ENCODE measurements around the gene CNN1. TPM values are rescaled to one million over a fixed set of nuclear protein-coding genes. Genes with fewer than 3 reads are reported as not detected.

CNN1 gene
- total and polyA plus RNA-seq, 11 donors: 68.6 to 979 (median 164) TPM

DNA sequence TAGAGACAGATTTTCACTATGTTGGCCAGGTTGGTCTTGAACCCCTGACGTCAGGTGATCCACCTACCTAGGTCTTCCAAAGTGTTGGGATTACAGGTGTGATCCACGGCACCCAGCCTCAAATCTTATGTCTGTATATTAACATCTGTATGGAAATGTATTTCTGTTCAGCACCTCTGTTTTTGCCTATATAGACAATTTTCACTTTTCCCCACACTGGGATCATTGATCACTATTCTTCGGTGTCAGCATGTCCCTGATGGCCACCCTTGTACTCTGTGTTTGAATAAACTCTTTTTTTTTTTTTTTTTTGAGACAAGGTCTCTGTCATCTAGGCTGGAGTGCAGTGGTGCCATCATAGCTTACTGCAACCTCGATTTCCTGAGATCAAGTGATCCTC is 55.4 kb downstream of the CNN1 start:
- Histone ChIP-seq H3K4me3 (no peak overlapping the region), H3K4me1 (peaks cover 0 to 18% (median 10%) of the 10 kb centered on the region in 12 donors), H3K9me3 (no peaks in the 10 kb centered on the region), H3K27me3 (no peaks in the 10 kb centered on the region), H3K36me3 (peaks cover 0 to 2% (median 0%) of the 10 kb centered on the region in 9 donors), H3K27ac (no peak overlapping the region)
- no peak for TF ChIP-seq POLR2A (IDR thresholded peaks at IDR 0.05)
- TF ChIP-seq, protein P1, sequence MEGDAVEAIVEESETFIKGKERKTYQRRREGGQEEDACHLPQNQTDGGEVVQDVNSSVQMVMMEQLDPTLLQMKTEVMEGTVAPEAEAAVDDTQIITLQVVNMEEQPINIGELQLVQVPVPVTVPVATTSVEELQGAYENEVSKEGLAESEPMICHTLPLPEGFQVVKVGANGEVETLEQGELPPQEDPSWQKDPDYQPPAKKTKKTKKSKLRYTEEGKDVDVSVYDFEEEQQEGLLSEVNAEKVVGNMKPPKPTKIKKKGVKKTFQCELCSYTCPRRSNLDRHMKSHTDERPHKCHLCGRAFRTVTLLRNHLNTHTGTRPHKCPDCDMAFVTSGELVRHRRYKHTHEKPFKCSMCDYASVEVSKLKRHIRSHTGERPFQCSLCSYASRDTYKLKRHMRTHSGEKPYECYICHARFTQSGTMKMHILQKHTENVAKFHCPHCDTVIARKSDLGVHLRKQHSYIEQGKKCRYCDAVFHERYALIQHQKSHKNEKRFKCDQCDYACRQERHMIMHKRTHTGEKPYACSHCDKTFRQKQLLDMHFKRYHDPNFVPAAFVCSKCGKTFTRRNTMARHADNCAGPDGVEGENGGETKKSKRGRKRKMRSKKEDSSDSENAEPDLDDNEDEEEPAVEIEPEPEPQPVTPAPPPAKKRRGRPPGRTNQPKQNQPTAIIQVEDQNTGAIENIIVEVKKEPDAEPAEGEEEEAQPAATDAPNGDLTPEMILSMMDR (IDR thresholded peaks at IDR 0.05): no peak
- ATAC-seq: no peak
- 82 to 85% (median 84%) methylated on average over 4 of the region's 4 CpGs for WGBS, 4 donors
- no peak for DNase-seq
- intact Hi-C loops (cut with DNase I): loop anchor here in 2 of 10 donors (10.0 kb wide), 2 partner anchors 89 to 219 kb away; partner anchors contain the start of genes SWSAP1 (in 1 of the 2) and ZNF653 (in 1 of the 2)

DNA sequence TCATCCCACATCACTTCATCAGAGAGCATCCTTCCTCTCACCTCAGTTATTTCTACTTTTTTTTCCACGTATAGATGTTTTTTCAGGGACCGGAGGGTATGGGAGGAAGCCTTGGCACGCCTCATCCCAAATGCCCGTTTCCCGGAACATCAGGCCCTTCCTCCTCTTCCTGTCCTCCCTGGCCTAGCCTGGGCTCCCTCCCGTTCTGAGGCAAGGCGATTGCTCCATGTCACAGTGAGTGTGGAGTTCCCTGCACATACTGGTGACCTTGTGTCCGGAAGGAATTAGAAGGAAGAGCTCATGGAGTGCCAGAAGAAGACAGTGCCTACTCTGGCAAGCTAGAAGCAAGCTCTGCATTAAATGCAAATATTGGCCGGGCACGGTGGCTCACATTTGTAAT is 57.5 kb downstream of the CNN1 start:
- WGBS, 4 donors: 69 to 81% (median 76%) methylated on average over 10 of the region's 10 CpGs
- DNase-seq (no peak), ATAC-seq (no peak)
- H3K27me3 ChIP-seq: no peaks in the 10 kb centered on the region
- H3K9me3 ChIP-seq: no peaks in the 10 kb centered on the region
- H3K36me3 ChIP-seq: peaks cover 0 to 4% (median 0%) of the 10 kb centered on the region in 9 donors
- no peak for TF ChIP-seq POLR2A (IDR thresholded peaks at IDR 0.05)
- TF ChIP-seq, protein P1 (IDR thresholded peaks at IDR 0.05): no peak
- H3K27ac ChIP-seq: no peak overlapping the region
- H3K4me1 ChIP-seq: peaks cover 0 to 19% (median 12%) of the 10 kb centered on the region in 12 donors
- intact Hi-C loops (cut with DNase I): loop anchor here in 3 of 10 donors (5.0 to 10.0 kb wide), 3 partner anchors 39 to 221 kb away; partner anchors contain the start of genes ELOF1 (in 1 of the 3), SWSAP1 (in 1 of the 3) and ZNF653 (in 1 of the 3)
- no peak overlapping the region for H3K4me3 ChIP-seq

DNA sequence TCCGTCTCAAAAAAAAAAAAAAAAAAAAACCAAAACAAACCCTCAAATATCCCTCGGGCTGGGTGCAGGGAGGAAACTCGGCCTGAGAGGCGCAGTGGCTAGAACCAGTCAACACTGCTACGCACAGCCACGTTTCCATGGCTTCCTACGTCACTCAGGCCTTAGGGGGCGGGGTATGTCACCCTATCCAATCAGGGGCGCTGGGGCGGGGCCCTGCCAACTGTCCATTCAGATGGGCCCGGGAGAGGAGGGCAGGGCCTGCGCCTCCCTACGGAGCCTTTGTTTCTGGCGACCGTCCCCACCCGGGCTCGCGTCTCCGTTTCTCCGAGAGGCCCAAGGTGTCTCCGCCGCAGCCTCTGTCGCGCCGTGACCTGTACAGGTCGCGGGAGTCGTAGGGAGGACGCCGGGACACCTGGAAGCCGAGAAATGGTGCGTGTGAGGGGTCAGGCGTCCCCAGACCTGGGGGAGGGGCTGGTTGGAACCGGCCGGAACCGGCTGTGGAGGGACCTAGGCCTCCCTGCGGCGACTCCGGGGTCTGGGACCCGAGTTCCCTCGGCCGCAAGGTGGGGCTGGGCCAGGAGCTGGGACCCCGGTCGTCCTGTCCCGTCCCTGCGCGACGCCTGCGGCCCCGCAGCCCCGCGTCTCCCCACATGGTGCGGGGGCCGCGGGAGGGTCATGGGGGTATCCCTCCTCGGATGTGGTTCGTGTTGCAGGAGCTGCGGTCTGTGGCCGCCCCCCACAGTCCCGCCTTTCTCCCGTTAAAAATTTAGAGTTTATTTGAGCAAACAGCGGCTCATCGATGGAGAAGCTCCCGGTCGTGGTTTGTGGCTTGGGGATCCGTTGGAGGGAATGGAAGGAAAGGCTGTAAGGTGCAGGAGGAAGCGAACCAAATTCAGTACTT is 58.8 kb downstream of the CNN1 start, which contains the start of gene ZNF627:
Gene ZNF627 (plus strand): TSS at position 282 of the 901 bp plus-strand sequence. CDS start 145 bp downstream, at position 427.
- DNase-seq: peak; percentile 99 to 100 (median 99)
- TF ChIP-seq POLR2A (IDR thresholded peaks at IDR 0.05): peak; percentile 80 to 96
- TF ChIP-seq, protein P1 (IDR thresholded peaks at IDR 0.05): peak in 6 of 12 donors; percentile 5 to 47 (median 27)
- H3K4me3 ChIP-seq: peak within 1 kb of the TSS; percentile 70 to 99 (median 88)
- peak; percentile 100 for ATAC-seq
- no peaks in the 10 kb centered on the region for H3K9me3 ChIP-seq
- H3K27me3 ChIP-seq: no peaks in the 10 kb centered on the region
- peaks cover 0 to 19% (median 12%) of the 10 kb centered on the region in 12 donors for H3K4me1 ChIP-seq
- H3K27ac ChIP-seq: peak within 1 kb of the TSS; percentile 44 to 95 (median 91)
- H3K36me3 ChIP-seq: peaks cover 0 to 4% (median 0%) of the 10 kb centered on the region in 9 donors
- intact Hi-C loops (cut with DNase I): loop anchor here in 3 of 10 donors (5.0 to 10.0 kb wide), 3 partner anchors 40 to 223 kb away; partner anchors contain the start of genes ELOF1 (in 1 of the 3), SWSAP1 (in 1 of the 3) and ZNF653 (in 1 of the 3)
- WGBS, 4 donors: 0 to 1% (median 0%) methylated on average over 35 to 67 of the region's 67 CpGs

All from heart left ventricle (tissue), 16 donors.